Esophagus muscularis mucosa (tissue), 3 donors: Measurements from ENCODE around the gene GAB1.

Experiments used
- CTCF ChIP-seq, 3 experiments: fragments of 200-600 bp in 2 of 3; fragments of 450-650 bp in 1 of 3; sonication (generic) in 2 of 3; IDR thresholded peaks; one replicate each; pipeline ENCODE4 v1.5.1; 2017 to 2019; ENCODE audit warnings: antibody characterized with exemption in 3 of 3, mild to moderate bottlenecking in 2 of 3, moderate library complexity in 1 of 3
- POLR2A ChIP-seq: fragments of 450-650 bp; IDR thresholded peaks from one replicate; pipeline ENCODE4 v1.6.1; 2017; ENCODE audit warnings: antibody characterized with exemption, moderate library complexity, mild to moderate bottlenecking, low read depth
- POLR2AphosphoS5 ChIP-seq, 2 donors: sonication (generic); formaldehyde crosslinking; IDR thresholded peaks; one replicate each; pipeline ENCODE4 v1.6.1; 2017; ENCODE audit warnings: antibody characterized with exemption in 2 of 2

GRCh38 chr4:143382596-143382995 lies 45.9 kb downstream of the GAB1 start:
- TF ChIP-seq POLR2AphosphoS5 (IDR thresholded peaks at IDR 0.05) (no peak), CTCF (IDR thresholded peaks at IDR 0.05) (no peak), POLR2A (no peak)
